ENCODE measurements around the gene HSPA12A.

The HSPA12A gene

DNA sequence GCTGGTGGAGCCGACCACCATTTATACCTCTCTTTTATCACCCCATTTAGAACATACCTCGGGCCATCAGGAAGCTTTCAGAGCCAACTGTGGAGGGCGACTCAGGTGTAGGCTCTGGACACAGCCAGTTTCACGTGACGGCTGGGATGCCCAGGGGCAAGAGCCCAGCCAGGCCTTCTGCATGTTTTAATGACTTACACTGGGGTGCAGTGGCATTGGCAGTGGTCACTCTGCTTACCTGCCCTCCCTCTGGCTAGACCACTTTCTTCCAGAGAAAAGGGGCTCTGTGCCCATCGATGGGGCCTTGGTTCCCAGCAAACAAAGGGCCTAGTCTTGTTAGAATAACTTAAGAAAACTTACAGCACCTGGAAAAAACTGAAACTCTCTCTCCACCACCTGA lies 71.7 kb downstream of the HSPA12A start:
- DNase-seq (ENCODE audit: extremely low read depth in 1 of 2, low read depth in 1 of 2) = no peak

DNA sequence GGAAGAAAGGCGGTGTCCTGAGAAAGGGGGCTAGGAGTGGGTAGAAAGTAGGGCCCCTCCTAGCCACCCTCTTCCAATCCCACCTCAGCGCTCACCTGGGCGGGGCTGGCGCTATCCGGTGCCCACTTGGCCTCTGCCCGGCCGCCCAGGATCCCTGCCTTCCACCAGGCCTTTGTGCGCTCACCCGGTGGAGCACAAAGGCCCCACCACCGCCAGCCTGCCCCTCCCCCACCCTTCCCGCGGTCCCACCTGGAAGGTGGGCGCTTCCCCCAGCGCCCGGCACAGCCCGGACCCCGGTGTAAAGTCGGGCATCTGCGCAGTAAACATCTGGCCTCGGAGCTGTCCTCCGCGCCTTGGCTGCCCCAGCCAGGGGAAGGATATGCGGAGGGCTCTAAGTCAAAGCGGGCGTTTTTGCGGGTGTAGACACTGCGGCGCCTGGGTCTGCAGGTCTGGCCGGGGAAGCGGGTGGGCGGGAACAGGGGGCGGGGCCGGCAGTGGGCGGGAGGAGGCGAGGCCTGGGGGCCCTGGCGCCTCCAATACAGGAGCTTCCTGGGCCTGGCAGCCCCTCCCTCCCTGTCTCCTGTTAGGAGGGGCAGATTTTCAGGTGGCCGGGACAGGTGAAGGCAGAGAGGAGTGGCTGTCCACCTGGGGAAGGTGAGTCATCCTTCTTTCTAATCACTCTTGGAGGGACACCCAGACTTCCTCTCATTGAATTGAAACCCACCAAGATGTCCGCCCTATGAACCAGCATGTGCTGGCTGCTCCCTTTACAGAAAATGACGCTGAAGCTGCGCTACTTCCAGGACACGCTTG lies 72.3 kb downstream of the HSPA12A start:
- DNase-seq (ENCODE audit: extremely low read depth in 1 of 2, low read depth in 1 of 2) = no peak

DNA sequence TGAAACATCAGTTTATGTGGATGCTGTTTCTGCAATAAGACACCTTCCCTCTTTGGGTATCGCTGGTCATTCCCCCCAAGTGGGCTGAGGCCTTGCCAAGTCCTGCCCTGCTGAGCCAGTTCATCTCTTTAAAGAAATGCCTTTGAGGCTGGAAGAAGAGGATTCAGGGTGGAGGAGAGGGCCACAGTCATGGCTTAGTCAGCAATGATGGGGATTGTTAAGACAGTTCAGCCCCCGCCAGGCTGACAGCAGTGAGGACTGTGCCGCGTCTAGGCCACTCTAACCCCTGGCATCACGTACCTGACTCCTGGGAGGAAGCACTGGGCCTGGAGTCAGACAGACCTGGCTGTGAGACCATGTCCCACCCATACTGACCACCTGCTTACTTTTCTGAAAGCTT lies 73.3 kb downstream of the HSPA12A start:
- no peak for DNase-seq (ENCODE audit: extremely low read depth in 1 of 2, low read depth in 1 of 2)

DNA sequence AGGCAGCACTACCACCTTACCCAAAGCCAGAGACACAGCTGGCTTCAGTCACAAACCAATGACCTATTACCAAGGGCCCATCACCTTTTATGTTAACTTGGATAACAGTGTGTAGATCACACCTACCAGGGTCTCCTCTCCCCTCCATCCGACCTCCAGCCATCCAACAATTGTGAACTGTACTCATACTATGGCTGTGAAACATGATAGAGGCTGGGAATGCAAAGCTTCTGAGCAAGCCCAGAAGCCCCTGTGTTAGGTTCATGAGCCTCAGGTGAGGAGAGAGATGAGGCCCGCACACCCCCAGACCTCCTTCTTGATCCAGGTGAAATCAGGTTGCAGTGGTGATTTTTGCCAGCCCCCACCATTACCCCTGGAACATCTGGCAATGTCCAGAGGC lies 73.9 kb downstream of the HSPA12A start:
- DNase-seq (ENCODE audit: extremely low read depth in 1 of 2, low read depth in 1 of 2) = no peak

DNA sequence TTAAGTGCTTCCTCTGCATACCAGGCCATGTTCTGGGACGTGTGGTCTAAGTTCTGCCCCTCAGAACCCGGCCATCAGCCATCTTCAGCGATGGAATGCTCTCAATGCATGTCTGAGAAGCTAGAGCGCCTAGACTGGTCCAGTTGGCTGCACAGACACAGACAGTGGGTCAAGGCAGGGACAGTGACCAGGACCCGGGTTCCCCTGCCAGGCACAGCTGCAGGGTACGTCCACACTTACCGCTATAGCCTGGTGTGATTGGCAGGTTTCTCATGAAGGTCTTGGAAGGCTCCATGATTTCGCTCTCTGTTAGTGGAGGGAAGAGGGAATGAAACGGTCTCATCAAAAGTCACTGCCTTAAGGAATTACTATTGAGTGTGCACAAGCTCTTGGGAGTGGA lies 74.3 kb downstream of the HSPA12A start:
- no peak for DNase-seq (ENCODE audit: extremely low read depth in 1 of 2, low read depth in 1 of 2)

DNA sequence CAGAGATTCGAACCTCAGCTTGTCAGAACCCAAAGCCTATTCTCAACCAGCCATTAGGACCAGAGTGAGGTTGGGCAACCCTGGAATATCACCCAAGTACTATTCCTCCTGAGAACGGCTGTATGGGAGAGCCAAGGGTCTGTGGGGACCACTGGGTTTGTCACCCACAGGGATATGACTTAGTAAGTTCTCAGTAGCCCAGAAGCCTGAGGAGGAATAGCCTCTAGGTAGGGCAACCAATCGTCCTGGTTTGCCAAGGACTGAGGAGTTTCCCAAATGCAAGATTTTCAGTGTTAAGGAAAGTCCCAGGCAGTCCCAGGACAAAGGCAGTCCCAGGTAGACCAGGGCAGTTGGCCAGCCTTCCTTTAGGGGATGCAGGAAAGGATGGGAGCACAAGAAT lies 74.9 kb downstream of the HSPA12A start:
- no peak for DNase-seq (ENCODE audit: extremely low read depth in 1 of 2, low read depth in 1 of 2)

DNA sequence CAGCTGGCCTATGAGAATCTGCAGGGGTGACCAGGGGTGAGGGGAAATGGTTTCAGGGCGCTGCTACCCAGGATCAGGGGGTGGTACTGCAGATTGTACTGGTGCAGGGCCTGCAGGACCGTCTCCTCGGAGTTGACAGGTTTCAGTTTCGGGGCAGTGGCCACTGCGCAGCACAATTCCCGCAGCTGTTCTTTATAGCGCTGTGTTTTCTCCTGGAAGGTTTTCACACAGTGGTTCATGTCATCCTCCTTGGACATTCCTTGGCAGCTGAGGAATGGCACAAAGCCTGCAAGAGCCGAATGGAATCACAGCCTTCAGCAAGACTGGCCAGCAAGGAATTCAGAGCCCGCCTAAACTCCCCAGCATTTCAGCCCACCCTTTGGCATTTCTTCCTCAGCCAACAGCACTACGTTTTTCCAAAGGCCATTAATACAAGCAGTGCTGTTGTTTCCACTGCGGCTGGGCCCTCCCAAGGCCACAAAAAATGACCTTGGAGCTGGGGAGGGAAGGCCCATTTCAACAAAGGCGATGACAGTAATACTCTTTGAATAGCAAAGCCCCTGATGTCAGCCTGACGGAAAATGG lies 76.7 kb downstream of the HSPA12A start:
- DNase-seq (ENCODE audit: extremely low read depth in 1 of 2, low read depth in 1 of 2) = no peak

DNA sequence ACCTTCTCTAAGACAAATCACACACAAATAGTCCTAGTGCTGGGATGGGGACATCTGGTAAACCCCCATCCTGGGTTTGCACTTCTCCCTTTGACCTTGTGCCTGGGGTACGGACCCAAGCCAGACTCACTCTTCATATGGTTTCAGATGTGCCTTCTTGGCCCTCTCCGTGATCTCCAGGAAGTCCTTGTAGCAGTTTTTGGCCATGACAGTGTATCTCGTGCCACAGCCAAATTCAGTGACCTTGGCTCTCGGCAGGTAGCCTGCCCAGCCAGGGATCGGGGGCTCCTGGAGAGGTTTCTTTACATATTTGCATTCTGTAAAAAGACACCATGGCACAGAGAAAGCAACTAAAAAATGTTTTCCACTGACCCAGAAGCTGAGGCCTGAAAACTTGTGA lies 77.7 kb downstream of the HSPA12A start:
- no peak for DNase-seq (ENCODE audit: extremely low read depth in 1 of 2, low read depth in 1 of 2)

DNA sequence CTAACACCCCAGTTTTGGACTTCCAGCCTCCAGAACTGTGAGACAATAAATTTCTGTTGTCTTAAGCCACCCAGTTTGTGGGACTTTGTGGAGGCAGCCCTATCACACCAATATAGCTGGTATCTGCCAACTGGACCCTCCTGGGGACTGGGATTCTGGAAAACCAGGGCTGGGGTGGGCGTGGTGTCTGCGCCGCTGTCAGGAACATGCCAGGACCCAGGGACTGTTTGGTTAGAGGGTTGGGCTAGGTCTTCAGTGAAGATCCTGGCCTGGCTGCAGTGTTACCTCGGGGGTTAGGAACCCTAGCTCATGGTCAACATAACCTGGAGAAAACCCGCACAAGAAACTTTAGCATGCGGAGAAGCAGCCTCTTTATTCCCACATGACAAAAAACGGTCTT lies 79.0 kb downstream of the HSPA12A start:
- no peak for DNase-seq (ENCODE audit: extremely low read depth in 1 of 2, low read depth in 1 of 2)

DNA sequence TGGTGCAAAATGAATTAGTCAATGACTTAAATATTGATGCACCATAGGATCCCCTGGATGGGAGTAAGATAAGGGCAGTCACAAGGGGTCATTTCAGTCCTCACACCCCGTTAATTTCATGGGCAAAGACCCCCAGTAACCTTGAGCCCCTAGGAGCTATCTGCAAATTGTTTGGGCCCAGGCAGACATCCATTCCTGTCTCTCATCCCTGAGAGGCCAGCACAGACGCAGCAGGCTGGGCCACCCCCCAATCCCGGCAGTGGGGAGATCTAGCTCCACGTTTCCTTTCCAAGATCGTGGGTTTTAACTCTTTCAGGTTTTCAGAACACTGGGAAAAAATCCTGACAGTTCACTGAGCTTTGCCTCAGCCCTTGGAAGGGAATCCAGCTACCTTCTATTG lies 81.5 kb downstream of the HSPA12A start:
- no peak for DNase-seq (ENCODE audit: extremely low read depth in 1 of 2, low read depth in 1 of 2)

DNA sequence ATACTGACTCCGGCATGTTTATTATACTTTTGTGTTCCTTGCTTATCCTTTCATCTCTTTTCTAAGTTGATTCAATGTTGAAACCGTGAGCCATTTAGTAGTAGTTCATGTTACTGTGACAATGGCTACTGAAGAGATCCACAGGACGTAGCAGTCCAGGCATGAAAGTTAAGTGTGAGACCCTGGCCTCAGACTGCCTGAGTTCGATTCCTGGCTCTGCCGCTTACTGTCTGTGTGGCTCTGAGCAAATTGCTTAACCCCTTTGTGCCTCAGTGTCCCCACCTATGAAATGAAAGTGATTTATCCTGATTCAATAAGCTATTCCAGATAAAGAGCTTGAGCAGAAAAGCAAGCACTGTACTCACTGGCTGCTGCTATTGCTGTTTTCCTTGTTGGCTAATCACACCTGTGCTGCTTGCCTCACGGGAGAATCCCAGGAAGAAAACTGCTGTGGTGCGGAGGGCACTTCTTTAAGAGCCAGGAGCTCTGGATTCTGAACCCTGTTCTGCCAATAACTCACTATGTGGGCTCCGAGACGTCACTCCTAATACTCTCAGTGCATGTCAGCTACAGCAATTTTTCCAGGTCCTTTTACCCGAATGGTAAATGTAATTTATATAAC lies 83.2 kb downstream of the HSPA12A start:
- DNase-seq (ENCODE audit: extremely low read depth in 1 of 2, low read depth in 1 of 2) = no peak

DNA sequence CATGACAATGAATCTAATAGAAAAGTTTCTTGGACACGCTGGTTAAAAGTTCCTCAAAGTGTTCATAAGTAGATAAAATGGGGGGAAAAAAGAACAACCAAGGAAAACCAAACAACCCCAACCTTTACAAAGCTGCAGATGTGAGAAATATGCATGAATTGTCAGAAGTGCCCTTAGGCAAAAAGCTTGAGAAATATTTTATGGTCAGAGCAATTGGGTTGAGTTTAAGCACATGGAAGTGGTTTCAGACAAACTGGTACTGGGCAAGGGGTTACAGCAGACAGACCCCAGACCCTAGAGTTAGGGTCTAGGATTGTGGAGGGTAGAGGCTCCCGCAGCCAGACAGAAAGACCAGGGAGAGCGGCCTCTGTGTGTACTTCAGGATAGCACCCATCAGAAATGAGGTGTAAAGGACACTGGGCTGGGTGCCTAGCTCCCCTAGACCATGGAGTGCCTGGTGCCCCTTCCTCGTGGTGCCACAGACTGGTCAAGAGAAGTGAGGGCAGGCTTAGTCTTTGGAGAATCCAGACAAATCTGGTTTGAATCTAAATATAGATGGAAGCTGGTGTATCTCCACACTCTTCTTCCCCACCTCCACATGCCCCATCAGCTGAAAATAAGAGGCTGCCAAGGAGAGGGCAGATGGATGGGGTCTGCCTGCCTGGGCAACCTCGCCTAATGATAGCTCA lies 84.4 kb downstream of the HSPA12A start:
- DNase-seq (ENCODE audit: extremely low read depth in 1 of 2, low read depth in 1 of 2) = no peak

DNA sequence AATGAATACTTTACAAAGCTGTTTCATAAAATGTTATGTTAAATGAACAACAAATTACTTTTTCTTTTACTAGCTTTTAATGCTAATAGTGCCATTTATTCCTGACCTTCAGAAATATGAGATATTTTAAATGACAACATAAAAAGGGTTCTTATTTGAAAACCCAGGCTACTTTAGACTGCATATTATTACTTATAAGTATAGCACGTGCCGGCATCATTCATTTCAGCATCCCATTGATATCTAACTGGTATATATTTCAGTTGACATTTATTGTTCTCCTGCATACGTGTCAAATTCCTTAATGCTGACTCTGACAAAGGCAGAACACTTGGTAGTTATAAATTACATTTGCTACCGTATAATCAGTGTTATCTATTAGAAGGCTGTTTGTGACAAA lies 86.3 kb downstream of the HSPA12A start:
- no peak for DNase-seq (ENCODE audit: extremely low read depth in 1 of 2, low read depth in 1 of 2)

DNA sequence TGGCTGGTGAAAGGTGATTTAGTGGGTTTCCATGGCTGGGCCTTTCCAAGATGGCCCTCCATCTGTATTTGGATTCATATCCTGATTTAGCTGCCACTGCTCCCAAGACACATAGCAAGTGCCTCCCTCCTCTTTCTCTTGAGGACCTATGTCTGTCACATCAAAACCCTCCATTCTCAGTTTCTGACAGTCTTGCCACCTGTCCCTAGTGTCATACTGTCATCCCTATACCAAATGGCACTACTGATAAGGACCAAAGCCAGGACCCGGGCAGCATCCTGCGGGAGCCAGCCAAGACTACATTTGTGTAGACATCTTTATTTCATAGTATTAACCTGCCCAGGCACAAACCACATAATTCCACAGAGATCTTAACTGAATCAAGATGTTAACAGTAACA lies 86.8 kb downstream of the HSPA12A start:
- no peak for DNase-seq (ENCODE audit: extremely low read depth in 1 of 2, low read depth in 1 of 2)

DNA sequence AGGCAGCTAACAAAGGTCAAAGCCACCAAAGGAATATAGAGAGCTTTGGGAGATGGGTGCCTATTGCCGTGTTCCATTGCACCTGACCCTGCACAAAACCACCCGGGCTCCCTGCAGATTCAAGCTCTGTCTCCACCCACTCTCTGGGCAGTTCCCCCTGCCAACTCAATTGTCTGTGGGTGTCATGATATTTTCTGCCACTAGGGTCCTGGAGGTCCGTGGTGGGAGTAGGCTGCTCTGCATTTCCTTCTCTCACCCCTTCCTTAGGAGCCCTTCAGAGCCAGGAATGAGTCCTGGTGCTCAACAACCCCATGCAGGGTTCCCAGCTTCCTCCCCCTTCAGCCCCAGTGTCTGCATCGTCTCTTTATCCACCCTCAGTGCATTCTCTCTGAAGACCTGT lies 87.5 kb downstream of the HSPA12A start:
- DNase-seq (ENCODE audit: extremely low read depth in 1 of 2, low read depth in 1 of 2) = no peak

DNA sequence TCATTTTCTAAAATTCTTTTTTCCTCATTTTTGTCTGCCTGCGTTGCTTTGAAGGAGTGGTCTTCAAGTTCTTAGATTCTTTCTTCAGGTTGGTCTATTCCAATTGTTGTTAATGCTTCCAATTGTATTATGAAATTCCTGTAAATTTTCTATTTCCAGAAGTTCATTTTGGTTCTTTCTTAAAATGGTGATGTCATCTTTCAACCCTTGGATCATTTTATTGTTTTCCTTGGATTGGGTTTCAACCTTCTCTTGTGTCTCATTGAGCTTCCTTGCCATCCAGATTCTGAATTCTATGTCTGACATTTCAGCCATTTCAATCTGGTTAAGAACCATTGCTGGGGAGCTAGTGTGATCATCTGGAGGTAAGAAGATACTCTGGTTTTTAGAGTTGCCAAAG lies 88.5 kb downstream of the HSPA12A start:
- DNase-seq (ENCODE audit: extremely low read depth in 1 of 2, low read depth in 1 of 2) = no peak

DNA sequence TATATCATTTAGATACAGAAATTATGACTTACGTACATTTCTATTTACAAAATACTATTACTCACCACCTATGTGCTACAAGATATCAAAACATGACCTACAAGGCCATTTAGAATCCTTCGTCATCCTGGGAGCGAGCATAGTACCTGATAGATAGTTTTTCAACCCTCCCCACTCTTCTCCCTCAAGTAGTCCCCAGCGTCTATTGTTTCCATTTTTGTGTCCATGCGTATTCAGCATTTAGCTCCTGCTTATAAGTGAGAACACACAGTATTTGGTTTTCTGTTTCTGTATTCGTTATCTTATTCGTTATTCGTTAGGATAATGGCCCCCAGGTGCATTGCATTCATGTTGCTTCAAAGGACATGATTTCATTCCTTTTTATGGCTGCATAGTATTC lies 93.5 kb downstream of the HSPA12A start:
- DNase-seq (ENCODE audit: extremely low read depth in 1 of 2, low read depth in 1 of 2) = no peak

DNA sequence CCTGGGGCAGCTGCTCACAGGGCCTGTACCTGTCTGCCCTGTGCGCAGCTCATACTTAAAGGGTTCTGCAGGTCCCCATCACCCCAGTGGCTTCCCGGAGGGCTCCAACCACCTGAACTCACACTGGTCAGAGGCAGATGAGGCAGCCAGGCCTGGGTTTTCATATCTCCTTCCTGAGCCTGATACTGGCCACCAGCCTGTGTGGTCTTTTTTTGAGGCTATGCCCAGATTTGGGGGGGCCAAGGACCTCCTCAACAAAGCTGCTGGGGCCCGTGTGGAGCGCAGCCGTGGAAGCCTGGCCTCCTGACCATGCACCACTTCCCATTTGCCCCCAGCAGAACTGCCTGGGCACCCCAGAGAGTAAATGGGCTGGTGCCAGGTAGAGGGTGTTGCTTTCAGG lies 95.9 kb downstream of the HSPA12A start:
- no peak for DNase-seq (ENCODE audit: extremely low read depth in 1 of 2, low read depth in 1 of 2)

DNA sequence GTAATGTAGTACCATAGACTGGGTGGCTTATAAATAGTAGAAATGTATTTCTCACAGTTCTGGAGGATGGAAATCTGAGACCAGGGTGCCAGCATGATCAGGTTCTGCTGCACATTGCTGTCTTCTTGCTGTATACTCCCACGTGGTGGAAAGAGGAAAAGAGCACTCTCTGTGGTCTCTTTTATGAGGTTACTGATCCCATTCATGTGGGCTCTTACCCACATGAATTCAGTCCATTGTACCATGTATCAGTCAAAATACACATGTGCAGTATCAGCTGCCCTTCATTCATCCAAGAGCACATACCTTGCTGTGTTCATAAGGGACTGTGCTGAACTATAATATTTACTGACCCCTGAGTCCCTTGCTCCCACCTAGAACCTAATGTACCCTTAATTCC lies 104.5 kb downstream of the HSPA12A start:
- no peak for DNase-seq (ENCODE audit: extremely low read depth in 1 of 2, low read depth in 1 of 2)

DNA sequence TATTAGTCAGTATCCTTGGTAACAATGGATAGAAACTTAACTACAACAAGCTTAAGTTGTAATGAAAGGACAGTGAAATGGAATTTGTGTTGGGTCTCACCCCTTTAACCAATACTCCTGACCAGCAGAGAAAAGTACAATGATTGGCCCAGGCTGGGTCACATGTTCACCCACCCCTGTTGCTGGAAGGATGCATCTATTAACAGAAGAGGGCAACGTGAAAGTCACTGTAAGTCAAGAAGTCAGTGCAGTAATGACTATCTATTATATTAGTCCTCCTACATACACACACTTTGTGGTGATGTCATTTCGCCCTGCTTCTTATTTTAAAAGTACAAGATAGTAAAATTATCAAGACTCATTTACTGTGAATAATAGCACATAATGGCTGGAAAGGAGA lies 105.4 kb downstream of the HSPA12A start:
- DNase-seq (ENCODE audit: extremely low read depth in 1 of 2, low read depth in 1 of 2) = no peak

DNA sequence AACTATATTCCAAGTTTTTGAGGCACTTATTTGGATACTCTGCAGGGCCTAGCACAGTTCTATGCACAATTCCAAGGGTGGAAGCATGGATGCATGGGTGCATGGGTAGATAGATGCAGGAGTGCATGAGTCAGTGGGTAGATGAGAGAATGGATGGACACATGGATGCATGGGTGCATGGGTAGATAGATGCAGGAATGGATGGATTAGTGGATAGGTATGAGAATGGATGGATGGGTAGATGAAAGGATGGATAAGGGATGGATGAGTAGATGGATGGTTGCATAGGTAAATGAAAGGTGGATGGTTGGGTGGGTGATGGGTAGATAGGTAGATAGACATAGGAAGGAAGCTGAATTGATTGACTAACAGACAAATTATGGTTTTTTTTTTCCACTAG lies 106.0 kb downstream of the HSPA12A start:
- no peak for DNase-seq (ENCODE audit: extremely low read depth in 1 of 2, low read depth in 1 of 2)
